ENCODE measurements around the gene ANKRD13D. TPM values are rescaled to one million over a fixed set of nuclear protein-coding genes. Genes with fewer than 3 reads are reported as not detected.

The ANKRD13D gene
- total RNA-seq, 1 experiment from 2014 or later, result 25.2 TPM

GRCh38 chr11:67271541-67272284, 17.4 kb upstream of the ANKRD13D start:
- peak; percentile 43 for DNase-seq (ENCODE audit: low spot score)
- in situ Hi-C loops (cut with HindIII; ENCODE audit: low sequenced_read_pairs), result no loop called here

GRCh38 chr11:67272327-67273259, 16.5 kb upstream of the ANKRD13D start:
- DNase-seq (ENCODE audit: low spot score), result peak; percentile 58
- in situ Hi-C loops (cut with HindIII; ENCODE audit: low sequenced_read_pairs), result no loop called here

DNA sequence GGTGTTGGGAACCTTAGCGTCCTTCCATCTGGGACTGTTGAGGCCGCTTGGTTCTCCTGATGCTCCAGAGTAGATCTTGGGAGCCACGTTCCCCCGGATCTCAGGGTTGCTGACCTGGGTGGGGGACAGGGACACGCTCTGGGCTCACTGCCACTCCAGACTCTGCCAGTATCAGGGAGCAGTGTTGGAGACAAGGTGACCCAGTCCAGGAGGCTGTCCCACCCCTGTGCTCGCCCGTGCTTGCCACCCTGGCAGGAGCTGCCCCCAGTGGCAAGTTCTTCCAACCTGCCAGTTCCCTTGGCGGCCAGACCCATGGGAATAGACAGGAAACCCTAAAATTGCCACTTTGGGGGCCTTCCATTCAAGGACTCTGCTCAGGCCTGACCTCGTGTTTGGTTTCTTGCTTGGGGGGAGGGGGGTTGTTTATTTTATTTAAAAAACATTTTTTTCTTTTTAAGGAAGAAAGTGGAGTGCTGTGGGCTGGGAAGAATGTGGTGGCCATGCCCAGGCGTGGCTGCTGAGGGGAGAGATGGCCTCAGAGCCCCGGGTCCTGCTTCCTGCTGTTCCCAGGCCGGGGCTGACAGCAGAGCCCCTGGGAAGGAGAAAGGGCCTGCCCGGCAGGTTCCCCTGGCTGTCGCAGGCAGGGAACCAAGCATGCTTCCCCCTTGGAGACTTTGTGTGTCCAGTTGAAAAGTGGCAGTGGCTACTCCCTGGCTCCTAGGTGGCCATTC, 15.7 kb upstream of the ANKRD13D start:
- DNase-seq (ENCODE audit: low spot score), result no peak
- in situ Hi-C loops (cut with HindIII; ENCODE audit: low sequenced_read_pairs), result no loop called here

- peak; percentile 47 for DNase-seq (ENCODE audit: low spot score)
Observed at GRCh38 chr11:67274768-67275605, 14.1 kb upstream of the ANKRD13D start.

DNA sequence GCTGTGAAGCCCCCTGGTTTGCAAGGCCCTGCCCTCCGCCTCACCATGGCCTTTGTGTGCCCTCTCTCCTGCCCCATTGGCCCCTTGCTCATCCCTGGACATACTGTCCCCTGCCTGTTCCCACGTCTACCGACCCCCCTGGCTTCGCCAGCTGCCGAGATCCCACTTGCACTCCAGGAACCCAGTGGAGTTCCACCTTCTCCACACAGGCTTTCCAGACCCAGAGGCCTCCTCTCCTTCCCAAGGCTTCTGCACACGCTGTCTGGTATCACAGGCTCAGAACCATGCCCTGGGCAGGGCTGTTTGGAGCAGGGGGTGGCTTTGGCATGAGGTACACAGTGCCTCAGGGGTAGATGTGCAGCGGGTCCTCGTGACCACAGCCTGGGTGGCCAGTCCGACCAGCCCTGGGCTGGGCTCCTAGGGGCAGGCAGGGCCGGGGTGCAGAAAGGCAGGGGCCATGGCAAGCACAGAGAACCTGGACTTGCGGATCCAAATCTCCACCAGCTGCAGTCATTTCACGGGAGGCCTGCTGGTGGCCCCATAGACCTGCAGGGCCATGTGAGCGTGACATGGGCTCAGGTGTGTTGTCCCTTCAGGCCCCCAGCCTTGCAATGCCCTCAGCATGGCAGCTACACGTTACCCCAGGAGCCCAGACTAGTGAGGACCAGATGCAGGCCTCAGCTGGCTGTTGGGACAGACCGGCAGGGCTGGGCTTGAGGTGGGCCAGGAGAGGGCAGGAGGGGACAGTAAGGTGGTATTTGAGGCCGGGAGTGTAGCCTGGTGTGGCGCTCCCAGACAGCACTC, 13.3 kb upstream of the ANKRD13D start:
- DNase-seq (ENCODE audit: low spot score), result no peak
- in situ Hi-C loops (cut with HindIII; ENCODE audit: low sequenced_read_pairs), result no loop called here

More at GRCh38 chr11:67274768-67275605, 14.1 kb upstream of the ANKRD13D start:
- in situ Hi-C loops (cut with HindIII; ENCODE audit: low sequenced_read_pairs), result no loop called here

- in situ Hi-C loops (cut with HindIII; ENCODE audit: low sequenced_read_pairs), result no loop called here
- peak; percentile 47 for DNase-seq (ENCODE audit: low spot score)
Observed at GRCh38 chr11:67276781-67277230, 12.3 kb upstream of the ANKRD13D start.

DNA sequence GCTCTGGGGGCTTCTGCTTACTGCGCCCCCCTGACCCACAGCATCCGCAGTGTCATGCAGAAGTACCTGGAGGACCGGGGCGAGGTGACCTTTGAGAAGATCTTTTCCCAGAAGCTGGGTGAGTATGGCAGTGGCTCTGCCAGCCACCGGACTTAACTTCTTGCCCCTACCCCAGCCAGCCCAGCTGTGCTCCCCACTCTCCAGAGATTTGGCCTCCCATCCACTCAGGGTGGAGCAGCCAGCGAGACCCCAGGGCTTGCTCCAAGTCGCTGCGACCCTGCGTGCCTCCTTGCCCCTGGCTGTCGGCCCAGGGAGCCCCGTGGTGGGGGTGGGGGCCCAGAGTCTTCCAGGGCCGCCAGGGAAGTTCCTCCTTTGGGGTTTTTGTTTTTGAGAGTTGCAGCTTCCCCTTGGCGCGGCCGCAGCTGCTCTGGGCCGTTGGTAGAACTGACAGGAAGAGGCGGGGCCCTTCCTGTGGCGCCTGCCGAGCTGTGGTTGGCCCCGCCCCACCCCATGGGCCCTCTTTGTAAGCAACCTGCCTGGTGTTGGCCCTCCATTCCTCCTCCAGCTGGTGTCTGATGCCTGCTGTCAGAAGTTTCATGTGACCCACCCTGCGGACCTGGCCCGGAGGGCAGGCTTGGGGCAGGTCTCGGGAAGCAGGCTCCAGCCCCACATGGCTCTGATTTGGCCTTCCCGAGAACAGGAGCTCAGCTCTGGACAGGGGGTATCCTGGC, 11.7 kb upstream of the ANKRD13D start:
- in situ Hi-C loops (cut with HindIII; ENCODE audit: low sequenced_read_pairs), result no loop called here
- DNase-seq (ENCODE audit: low spot score), result peak; percentile 54

GRCh38 chr11:67278135-67278938, 10.8 kb upstream of the ANKRD13D start:
- in situ Hi-C loops (cut with HindIII; ENCODE audit: low sequenced_read_pairs), result no loop called here
- DNase-seq (ENCODE audit: low spot score), result no peak

GRCh38 chr11:67278939-67279588, 10.0 kb upstream of the ANKRD13D start:
- in situ Hi-C loops (cut with HindIII; ENCODE audit: low sequenced_read_pairs), result no loop called here
- no peak for DNase-seq (ENCODE audit: low spot score)

GRCh38 chr11:67279589-67280340, 9.3 kb upstream of the ANKRD13D start:
- no peak for DNase-seq (ENCODE audit: low spot score)
- in situ Hi-C loops (cut with HindIII; ENCODE audit: low sequenced_read_pairs), result no loop called here

DNA sequence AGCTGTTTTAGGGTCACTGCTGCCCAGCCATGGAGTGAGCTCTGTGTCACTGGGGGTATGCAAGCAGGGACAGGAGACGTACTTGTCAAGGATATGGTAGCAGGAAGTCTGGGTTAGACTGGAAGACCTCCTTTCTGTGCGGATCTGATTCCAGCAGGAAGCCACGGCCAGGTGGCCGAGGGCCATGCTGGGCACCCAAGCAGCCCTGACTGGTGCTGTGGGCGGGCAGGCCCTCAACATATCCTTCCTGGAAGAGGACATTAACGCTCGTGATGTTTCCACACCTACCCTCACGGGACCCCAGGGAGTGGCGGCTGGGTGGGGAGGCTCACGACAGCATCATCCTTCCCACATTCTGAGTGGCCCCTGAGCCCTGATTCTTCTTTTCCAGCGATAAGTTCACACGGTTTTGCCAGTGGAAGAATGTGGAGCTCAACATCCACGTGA, 8.7 kb upstream of the ANKRD13D start:
- no peak for DNase-seq (ENCODE audit: low spot score)
- in situ Hi-C loops (cut with HindIII; ENCODE audit: low sequenced_read_pairs), result no loop called here

DNA sequence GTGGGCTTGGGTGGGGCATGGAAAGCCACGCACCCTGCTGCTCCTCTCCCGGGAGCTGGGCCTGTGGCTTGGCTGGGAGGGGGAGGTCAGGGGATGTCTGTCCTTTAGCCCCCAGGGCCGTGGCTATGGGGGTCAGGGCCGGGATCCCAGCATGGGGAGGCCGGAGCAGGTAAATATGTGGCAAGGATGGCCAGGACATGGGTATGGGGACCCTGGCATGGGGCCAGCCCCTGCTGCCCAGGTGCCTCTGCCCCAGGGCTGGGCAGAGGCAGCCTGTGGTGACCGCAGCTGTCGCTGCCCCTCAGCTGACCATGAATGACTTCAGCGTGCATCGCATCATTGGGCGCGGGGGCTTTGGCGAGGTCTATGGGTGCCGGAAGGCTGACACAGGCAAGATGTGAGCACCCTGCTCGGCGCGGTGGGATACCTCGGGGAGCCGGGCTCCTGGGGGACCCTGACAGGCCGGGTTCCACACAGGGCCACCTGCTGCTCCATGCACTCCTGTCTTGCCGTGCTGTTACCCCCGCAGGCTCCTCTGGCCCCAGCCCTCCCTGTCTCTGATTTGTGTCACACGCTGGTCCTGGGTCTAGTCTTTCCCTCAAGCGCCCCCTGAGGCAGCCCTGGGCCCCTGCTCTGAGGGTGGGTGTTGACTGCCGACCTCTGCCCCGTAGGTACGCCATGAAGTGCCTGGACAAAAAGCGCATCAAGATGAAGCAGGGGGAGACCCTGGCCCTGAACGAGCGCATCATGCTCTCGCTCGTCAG, 8.1 kb upstream of the ANKRD13D start:
- in situ Hi-C loops (cut with HindIII; ENCODE audit: low sequenced_read_pairs), result no loop called here
- no peak for DNase-seq (ENCODE audit: low spot score)

DNA sequence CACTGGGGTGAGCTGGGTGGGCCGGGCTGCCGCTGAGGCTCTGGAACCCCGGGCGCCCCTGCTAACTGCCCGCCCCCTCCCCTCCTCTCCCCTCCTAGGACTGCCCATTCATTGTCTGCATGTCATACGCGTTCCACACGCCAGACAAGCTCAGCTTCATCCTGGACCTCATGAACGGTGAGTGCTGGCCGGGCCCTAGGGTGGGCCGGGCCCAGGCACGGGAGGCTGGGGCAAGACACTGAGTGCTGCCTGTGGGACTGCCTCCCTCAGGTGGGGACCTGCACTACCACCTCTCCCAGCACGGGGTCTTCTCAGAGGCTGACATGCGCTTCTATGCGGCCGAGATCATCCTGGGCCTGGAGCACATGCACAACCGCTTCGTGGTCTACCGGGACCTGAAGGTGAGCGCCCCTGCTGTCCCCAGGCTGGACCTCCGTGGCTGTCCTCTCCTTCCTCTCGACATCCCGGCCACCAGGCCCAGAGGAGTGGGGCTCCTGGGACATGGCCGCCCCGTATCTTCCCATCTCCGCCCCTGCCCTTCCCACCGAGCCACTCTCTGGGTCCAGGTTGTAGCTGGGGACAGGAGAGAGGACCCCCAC, 7.5 kb upstream of the ANKRD13D start:
- no peak for DNase-seq (ENCODE audit: low spot score)
- in situ Hi-C loops (cut with HindIII; ENCODE audit: low sequenced_read_pairs), result no loop called here

GRCh38 chr11:67282155-67282875, 6.8 kb upstream of the ANKRD13D start:
- in situ Hi-C loops (cut with HindIII; ENCODE audit: low sequenced_read_pairs), result no loop called here
- DNase-seq (ENCODE audit: low spot score), result no peak

Data from G401 (cell line).